ENCODE data around the gene POLR3G.

The POLR3G gene

DNA sequence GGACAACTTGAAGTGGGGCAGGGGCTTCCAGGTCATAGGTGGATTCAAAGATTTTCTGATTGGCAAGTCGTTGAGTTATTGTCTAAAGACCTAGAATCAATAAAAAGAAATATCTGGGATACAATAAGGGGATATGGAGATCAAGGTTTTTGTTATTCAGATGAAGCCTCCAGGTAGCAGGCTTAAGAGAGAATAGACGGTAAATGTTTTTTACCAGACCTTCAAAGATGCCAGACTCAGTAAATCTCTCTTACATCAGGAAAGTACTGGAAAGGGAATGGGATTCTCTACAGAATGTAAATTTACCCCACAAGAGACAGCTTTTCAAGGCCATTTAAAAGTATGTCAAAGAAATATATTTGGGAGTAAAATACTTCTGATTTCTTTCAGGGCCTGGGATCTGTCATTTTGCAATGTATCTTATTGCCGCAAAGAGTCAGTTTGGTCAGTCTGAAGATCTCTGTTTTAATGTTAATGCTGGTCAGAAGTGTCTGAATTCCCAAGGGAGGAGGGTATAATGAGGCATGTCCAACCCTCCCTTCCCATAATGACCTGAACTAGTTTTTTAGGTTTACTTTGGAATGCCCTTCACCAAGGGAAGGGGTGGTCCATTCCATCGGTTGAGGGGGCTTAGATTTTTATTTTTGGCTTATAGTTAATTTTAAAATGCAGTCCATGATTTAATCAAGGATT, 68.3 kb downstream of the POLR3G start:
- no peak overlapping the region for H3K27ac ChIP-seq (ENCODE audit: extremely low read depth, low read depth, low read length)
- H3K36me3 ChIP-seq (ENCODE audit: control insufficient read depth in 2 of 2, insufficient read depth in 1 of 2, low read length in 2 of 2) = no peaks in the 10 kb centered on the region

GRCh38 chr5:90545511-90545910, 70.8 kb downstream of the POLR3G start:
- Histone ChIP-seq H3K27ac (ENCODE audit: extremely low read depth, low read depth, low read length) (no peak overlapping the region), H3K36me3 (ENCODE audit: control insufficient read depth in 2 of 2, insufficient read depth in 1 of 2, low read length in 2 of 2) (no peaks in the 10 kb centered on the region), H3K4me1 (ENCODE audit: control insufficient read depth, insufficient read depth, low read length) (peaks cover 13% of the 10 kb centered on the region), H3K9me3 (ENCODE audit: control insufficient read depth, insufficient read depth, low read depth, low read length) (no peaks in the 10 kb centered on the region), H3K4me3 (ENCODE audit: low read depth, low read length) (no peak overlapping the region)
- POLR2A ChIA-PET = interaction anchor here (5.2 kb wide), 1 partner anchor 136 kb away, joined by 18 read pairs; the partner anchor contains the start of gene CETN3
- CTCF ChIA-PET = interaction anchor here (0.7 to 1.5 kb wide), 3 partner anchors 15 to 108 kb away, joined by 3 to 6 read pairs (median 3); partner anchors contain the start of gene LYSMD3
- no peak for TF ChIP-seq ZNF664 (tag by site-specific recombination; IDR thresholded peaks at IDR 0.05)
- TF ChIP-seq ZNF23 (tag by site-specific recombination; IDR thresholded peaks at IDR 0.05; ENCODE audit: borderline replicate concordance) = no peak
- TF ChIP-seq SP7 (tag by site-specific recombination; IDR thresholded peaks at IDR 0.05) = no peak
- TF ChIP-seq ZNF350 (tag by site-specific recombination; IDR thresholded peaks at IDR 0.05) = no peak
- no peak for TF ChIP-seq ZNF670 (tag by site-specific recombination; IDR thresholded peaks at IDR 0.05; ENCODE audit: low read depth)
- no peak for TF ChIP-seq ZNF404 (tag by site-specific recombination; IDR thresholded peaks at IDR 0.05)
- no peak for TF ChIP-seq EGR2 (tag by site-specific recombination; IDR thresholded peaks at IDR 0.05; ENCODE audit: low read depth)
- no peak for TF ChIP-seq ZNF366 (tag by site-specific recombination; conservative IDR thresholded peaks at IDR 0.05)
- TF ChIP-seq ZNF600 (tag by site-specific recombination; IDR thresholded peaks at IDR 0.05) = no peak
- TF ChIP-seq HOXD13 (CRISPR knock-in tag; IDR thresholded peaks at IDR 0.05; ENCODE audit: borderline replicate concordance) = no peak
- TF ChIP-seq PBX3 (CRISPR knock-in tag; IDR thresholded peaks at IDR 0.05) = no peak
- TF ChIP-seq, protein P1, sequence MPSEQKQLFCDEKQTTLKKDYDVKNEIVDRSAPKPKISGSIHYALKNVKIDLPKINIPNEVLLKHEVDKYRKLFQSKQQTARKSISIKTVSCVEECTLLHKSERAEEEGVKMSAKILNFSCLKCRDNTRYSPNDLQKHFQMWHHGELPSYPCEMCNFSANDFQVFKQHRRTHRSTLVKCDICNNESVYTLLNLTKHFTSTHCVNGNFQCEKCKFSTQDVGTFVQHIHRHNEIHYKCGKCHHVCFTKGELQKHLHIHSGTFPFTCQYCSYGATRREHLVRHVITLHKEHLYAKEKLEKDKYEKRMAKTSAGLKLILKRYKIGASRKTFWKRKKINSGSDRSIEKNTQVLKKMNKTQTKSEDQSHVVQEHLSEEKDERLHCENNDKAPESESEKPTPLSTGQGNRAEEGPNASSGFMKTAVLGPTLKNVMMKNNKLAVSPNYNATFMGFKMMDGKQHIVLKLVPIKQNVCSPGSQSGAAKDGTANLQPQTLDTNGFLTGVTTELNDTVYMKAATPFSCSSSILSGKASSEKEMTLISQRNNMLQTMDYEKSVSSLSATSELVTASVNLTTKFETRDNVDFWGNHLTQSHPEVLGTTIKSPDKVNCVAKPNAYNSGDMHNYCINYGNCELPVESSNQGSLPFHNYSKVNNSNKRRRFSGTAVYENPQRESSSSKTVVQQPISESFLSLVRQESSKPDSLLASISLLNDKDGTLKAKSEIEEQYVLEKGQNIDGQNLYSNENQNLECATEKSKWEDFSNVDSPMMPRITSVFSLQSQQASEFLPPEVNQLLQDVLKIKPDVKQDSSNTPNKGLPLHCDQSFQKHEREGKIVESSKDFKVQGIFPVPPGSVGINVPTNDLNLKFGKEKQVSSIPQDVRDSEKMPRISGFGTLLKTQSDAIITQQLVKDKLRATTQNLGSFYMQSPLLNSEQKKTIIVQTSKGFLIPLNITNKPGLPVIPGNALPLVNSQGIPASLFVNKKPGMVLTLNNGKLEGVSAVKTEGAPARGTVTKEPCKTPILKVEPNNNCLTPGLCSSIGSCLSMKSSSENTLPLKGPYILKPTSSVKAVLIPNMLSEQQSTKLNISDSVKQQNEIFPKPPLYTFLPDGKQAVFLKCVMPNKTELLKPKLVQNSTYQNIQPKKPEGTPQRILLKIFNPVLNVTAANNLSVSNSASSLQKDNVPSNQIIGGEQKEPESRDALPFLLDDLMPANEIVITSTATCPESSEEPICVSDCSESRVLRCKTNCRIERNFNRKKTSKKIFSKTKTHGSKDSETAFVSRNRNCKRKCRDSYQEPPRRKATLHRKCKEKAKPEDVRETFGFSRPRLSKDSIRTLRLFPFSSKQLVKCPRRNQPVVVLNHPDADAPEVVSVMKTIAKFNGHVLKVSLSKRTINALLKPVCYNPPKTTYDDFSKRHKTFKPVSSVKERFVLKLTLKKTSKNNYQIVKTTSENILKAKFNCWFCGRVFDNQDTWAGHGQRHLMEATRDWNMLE (tag by site-specific recombination; conservative IDR thresholded peaks at IDR 0.05; ENCODE audit: low read depth) = no peak

More for the DNA sequence above, 68.3 kb downstream of the POLR3G start:
- Histone ChIP-seq H3K4me3 (ENCODE audit: low read depth, low read length) (no peak overlapping the region), H3K4me1 (ENCODE audit: control insufficient read depth, insufficient read depth, low read length) (peaks cover 10% of the 10 kb centered on the region; the same call in 1 of the 2 replicates), H3K9me3 (ENCODE audit: control insufficient read depth, insufficient read depth, low read depth, low read length) (no peaks in the 10 kb centered on the region)
- TF ChIP-seq CTCF (tag by site-specific recombination; IDR thresholded peaks at IDR 0.05) (no peak), SP3 (tag by site-specific recombination; IDR thresholded peaks at IDR 0.05) (no peak), ZNF16 (tag by site-specific recombination; IDR thresholded peaks at IDR 0.05; ENCODE audit: low read depth) (no peak), ZNF311 (tag by site-specific recombination; IDR thresholded peaks at IDR 0.05; ENCODE audit: borderline replicate concordance) (no peak), ZNF433 (tag by site-specific recombination; IDR thresholded peaks at IDR 0.05; ENCODE audit: low read depth) (no peak), ZNF404 (tag by site-specific recombination; IDR thresholded peaks at IDR 0.05) (no peak), ZNF529 (tag by site-specific recombination; IDR thresholded peaks at IDR 0.05; ENCODE audit: insufficient replicate concordance) (no peak), ZNF140 (tag by site-specific recombination; IDR thresholded peaks at IDR 0.05) (no peak), ZNF292 (tag by site-specific recombination; IDR thresholded peaks at IDR 0.05; ENCODE audit: borderline replicate concordance, low read depth) (no peak)
- TF ChIP-seq, protein P2, sequence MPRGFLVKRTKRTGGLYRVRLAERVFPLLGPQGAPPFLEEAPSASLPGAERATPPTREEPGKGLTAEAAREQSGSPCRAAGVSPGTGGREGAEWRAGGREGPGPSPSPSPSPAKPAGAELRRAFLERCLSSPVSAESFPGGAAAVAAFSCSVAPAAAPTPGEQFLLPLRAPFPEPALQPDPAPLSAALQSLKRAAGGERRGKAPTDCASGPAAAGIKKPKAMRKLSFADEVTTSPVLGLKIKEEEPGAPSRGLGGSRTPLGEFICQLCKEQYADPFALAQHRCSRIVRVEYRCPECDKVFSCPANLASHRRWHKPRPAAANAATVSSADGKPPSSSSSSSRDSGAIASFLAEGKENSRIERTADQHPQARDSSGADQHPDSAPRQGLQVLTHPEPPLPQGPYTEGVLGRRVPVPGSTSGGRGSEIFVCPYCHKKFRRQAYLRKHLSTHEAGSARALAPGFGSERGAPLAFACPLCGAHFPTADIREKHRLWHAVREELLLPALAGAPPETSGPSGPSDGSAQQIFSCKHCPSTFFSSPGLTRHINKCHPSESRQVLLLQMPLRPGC (tag by site-specific recombination; IDR thresholded peaks at IDR 0.05) = no peak
- TF ChIP-seq, protein P3, sequence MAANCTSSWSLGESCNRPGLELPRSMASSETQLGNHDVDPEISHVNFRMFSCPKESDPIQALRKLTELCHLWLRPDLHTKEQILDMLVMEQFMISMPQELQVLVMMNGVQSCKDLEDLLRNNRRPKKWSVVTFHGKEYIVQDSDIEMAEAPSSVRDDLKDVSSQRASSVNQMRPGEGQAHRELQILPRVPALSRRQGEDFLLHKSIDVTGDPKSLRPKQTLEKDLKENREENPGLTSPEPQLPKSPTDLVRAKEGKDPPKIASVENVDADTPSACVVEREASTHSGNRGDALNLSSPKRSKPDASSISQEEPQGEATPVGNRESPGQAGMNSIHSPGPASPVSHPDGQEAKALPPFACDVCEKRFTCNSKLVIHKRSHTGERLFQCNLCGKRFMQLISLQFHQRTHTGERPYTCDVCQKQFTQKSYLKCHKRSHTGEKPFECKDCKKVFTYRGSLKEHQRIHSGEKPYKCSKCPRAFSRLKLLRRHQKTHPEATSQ (tag by site-specific recombination; IDR thresholded peaks at IDR 0.05) = no peak
- ChIA-PET CTCF (interaction anchor here (0.5 to 1.4 kb wide), 3 partner anchors 9 to 242 kb away, joined by 3 to 6 read pairs (median 4); no protein-coding TSS in a partner anchor), POLR2A (no interaction called here)
